ENCODE results near the gene RSRC1. TPM values are rescaled to one million over a fixed set of nuclear protein-coding genes. Genes with fewer than 3 reads are reported as not detected.

The RSRC1 gene
- total and polyA plus RNA-seq, 2 of the 13 experiments (the other 11 are each of a cell fraction or from before 2014, with no cell fraction given) = 4.9 to 63.0 TPM

GRCh38 chr3:158244274-158244673, 134.4 kb downstream of the RSRC1 start:
- CTCF ChIA-PET (ENCODE audit: low intra/inter-chr PET ratio, low total read pairs) = no interaction called here
- no TSS peak for BruUV-seq (replicated peaks)
- POLR2A ChIA-PET = no interaction called here

More at GRCh38 chr3:158244274-158244673, 134.4 kb downstream of the RSRC1 start:
- Histone ChIP-seq H2AFZ (ENCODE audit: low read length) (no peak overlapping the region), H3K79me2 (ENCODE audit: insufficient read depth, low read length) (no peaks in the 10 kb centered on the region), H3K9ac (ENCODE audit: insufficient read depth, low read depth, low read length) (no peak overlapping the region), H3K4me2 (ENCODE audit: low read depth, low read length) (no peak overlapping the region), H4K20me1 (ENCODE audit: insufficient read depth, low read length) (no peaks in the 10 kb centered on the region), H3K27me3 (ENCODE audit: control insufficient read depth in 1 of 2, insufficient read depth in 2 of 2, low read length in 2 of 2) (no peaks in the 10 kb centered on the region), H3K27ac (ENCODE audit: extremely low read length, insufficient read depth, low read length) (no peak overlapping the region), H3K4me1 (ENCODE audit: insufficient read depth, low read length) (no peaks in the 10 kb centered on the region), H3K36me3 (replicated peaks in 1 of 2; ENCODE audit: control insufficient read depth in 1 of 2, insufficient read depth in 2 of 2, low read length in 2 of 2) (no peaks in the 10 kb centered on the region), H3K4me3 (replicated peaks in 1 of 3; ENCODE audit: insufficient read depth in 1 of 3, low read depth in 2 of 3, low read length in 3 of 3) (no peak overlapping the region), H3K9me3 (ENCODE audit: low read length) (no peaks in the 10 kb centered on the region)
- DNase-seq (ENCODE audit: low spot score) = no peak
- intact Hi-C loops (cut with micrococcal nuclease; ENCODE audit: unreplicated experiment) = no loop called here
- no peak for TF ChIP-seq YEATS4 (CRISPR knock-in tag; IDR thresholded peaks at IDR 0.05; ENCODE audit: borderline replicate concordance)
- no peak for TF ChIP-seq ZNF839 (CRISPR knock-in tag; IDR thresholded peaks at IDR 0.05; ENCODE audit: borderline replicate concordance)
- no peak for TF ChIP-seq HOXA3 (CRISPR knock-in tag; IDR thresholded peaks at IDR 0.05)
- TF ChIP-seq CBX2 (IDR thresholded peaks at IDR 0.05; ENCODE audit: low read depth, low read length) = no peak
- no peak for TF ChIP-seq CBX2 (CRISPR knock-in tag; IDR thresholded peaks at IDR 0.05; ENCODE audit: low read depth)
- no peak for TF ChIP-seq MED8 (CRISPR knock-in tag; IDR thresholded peaks at IDR 0.05; ENCODE audit: insufficient replicate concordance)
- TF ChIP-seq ZNF550 (CRISPR knock-in tag; IDR thresholded peaks at IDR 0.05; ENCODE audit: borderline replicate concordance) = no peak
- TF ChIP-seq ZNF576 (CRISPR knock-in tag; IDR thresholded peaks at IDR 0.05) = no peak
- no peak for TF ChIP-seq GTF3A (CRISPR knock-in tag; conservative IDR thresholded peaks at IDR 0.05)
- TF ChIP-seq MAX (IDR thresholded peaks at IDR 0.05) = no peak
- no peak for TF ChIP-seq CERS6 (CRISPR knock-in tag; IDR thresholded peaks at IDR 0.05)
- no peak for TF ChIP-seq IRF9 (CRISPR knock-in tag; IDR thresholded peaks at IDR 0.05; ENCODE audit: borderline replicate concordance)
- no peak for TF ChIP-seq XRCC5 (optimal IDR thresholded peaks at IDR 0.05; ENCODE audit: low read length)
- in situ Hi-C loops (cut with HindIII; ENCODE audit: extremely low pct_ligation_motif_present, low pct_unique_long_range_greater_than_20kb) = no loop called here
- FAIRE-seq = no peak
- ATAC-seq = no peak
- WGBS (ENCODE audit: low lambda C conversion rate) = 94% methylated on average over 1 of the region's 1 CpG

Measured in HepG2 (cell line).